OCI-LY1 (cell line): Measurements from ENCODE around the gene GUCY1A2.

Experiments
- EZH2 ChIP-seq: fragments of 200-600 bp; sonication (generic), shearing (Covaris generic); IDR thresholded peaks from 2 replicates; pipeline ENCODE4 v1.8.0; 2017; ENCODE audit warnings: borderline replicate concordance, mixed run types, mild to moderate bottlenecking, antibody characterized with exemption, low read length, moderate library complexity, mixed read lengths
- TF ChIP-seq, protein P1 (sequence below): fragments of 200-600 bp; sonication (generic), shearing (Covaris generic); IDR thresholded peaks from 2 replicates; pipeline ENCODE4 v1.5.1; 2017; ENCODE audit warnings: mild to moderate bottlenecking, antibody characterized with exemption, low read length, moderate library complexity, mixed read lengths

DNA sequence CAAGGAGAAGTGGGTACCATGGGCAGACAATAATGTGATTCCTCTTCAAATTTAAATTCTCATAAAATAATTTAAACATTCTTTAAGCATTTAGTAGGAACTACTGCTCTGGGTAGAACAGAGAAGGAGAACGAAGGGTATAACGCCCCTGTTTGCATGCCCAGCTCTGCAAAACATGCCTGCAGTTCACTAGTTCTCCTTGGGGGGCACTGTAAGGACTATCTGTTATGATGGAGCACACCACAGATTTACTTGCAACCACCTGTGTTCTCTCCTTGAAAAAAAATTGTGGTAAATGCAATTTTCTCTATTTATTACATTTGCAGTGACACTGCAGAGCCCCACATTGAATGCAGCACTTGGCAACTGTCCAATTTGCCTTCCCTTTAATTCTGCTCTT is 100.3 kb downstream of the GUCY1A2 start:
- no peak for TF ChIP-seq EZH2
- TF ChIP-seq, protein P1, sequence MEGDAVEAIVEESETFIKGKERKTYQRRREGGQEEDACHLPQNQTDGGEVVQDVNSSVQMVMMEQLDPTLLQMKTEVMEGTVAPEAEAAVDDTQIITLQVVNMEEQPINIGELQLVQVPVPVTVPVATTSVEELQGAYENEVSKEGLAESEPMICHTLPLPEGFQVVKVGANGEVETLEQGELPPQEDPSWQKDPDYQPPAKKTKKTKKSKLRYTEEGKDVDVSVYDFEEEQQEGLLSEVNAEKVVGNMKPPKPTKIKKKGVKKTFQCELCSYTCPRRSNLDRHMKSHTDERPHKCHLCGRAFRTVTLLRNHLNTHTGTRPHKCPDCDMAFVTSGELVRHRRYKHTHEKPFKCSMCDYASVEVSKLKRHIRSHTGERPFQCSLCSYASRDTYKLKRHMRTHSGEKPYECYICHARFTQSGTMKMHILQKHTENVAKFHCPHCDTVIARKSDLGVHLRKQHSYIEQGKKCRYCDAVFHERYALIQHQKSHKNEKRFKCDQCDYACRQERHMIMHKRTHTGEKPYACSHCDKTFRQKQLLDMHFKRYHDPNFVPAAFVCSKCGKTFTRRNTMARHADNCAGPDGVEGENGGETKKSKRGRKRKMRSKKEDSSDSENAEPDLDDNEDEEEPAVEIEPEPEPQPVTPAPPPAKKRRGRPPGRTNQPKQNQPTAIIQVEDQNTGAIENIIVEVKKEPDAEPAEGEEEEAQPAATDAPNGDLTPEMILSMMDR = peak; percentile 62
